SK-N-SH treated with all-trans-retinoic acid at 6 μM for 48 hours (cell line): ENCODE data around the gene RAPGEF1.

Source experiments
- CREB5 ChIP-seq: fragments of 250-450 bp; sonication (Bioruptor Pico); IDR thresholded peaks from 2 replicates; pipeline ENCODE4 v1.5.1; 2020; ENCODE audit warnings: low read depth, mild to moderate bottlenecking, moderate library complexity
- TOX ChIP-seq: fragments of 250-450 bp; sonication (Bioruptor Pico); IDR thresholded peaks from 2 replicates; pipeline ENCODE4 v1.8.0; 2021; ENCODE audit warnings: mild to moderate bottlenecking, moderate library complexity, borderline replicate concordance

GRCh38 chr9:131734781-131735180, 5.1 kb downstream of the RAPGEF1 start:
- no peak for TF ChIP-seq TOX
- no peak for TF ChIP-seq CREB5 (CRISPR knock-in tag)
